Heart right ventricle (tissue), 16 donors: ENCODE data around the gene MAOB. TPM values are rescaled to one million over a fixed set of nuclear protein-coding genes. Genes with fewer than 3 reads are reported as not detected.

ENCODE experiments used
- ATAC-seq, 8 donors: fragments of 200-7000 bp; cut with Tn5 transposase; one replicate each; pipeline ENCODE4 v1.9.1; 2020; ENCODE audit warnings: mild to moderate bottlenecking in 8 of 8, moderate library complexity in 8 of 8, moderate number of reproducible peaks in 1 of 8
- DNase-seq, 2 donors: peaks; one replicate each; pipeline ENCODE4 v3.0.0-alpha.2; 2020
- H3K27ac ChIP-seq, 10 donors: fragments of 200-600 bp; sonication (generic) in 2 of 10; one replicate each; pipeline versions ENCODE4 v1.5.0 to v1.8.0; 2020 to 2022; ENCODE audit warnings: mild to moderate bottlenecking in 3 of 10
- H3K27me3 ChIP-seq, 7 donors: fragments of 200-600 bp; one replicate each; pipeline ENCODE4 v1.8.0; 2021 to 2022; ENCODE audit warnings: mild to moderate bottlenecking in 2 of 7
- H3K36me3 ChIP-seq, 9 donors: fragments of 200-600 bp; sonication (generic) in 1 of 9; one replicate each; pipeline versions ENCODE4 v1.5.0 to v1.8.0; 2020 to 2022; ENCODE audit warnings: mild to moderate bottlenecking in 2 of 9
- H3K4me1 ChIP-seq, 9 donors: fragments of 200-600 bp; sonication (generic) in 1 of 9; one replicate each; pipeline versions ENCODE4 v1.5.0 to v1.8.0; 2020 to 2022; ENCODE audit warnings: mild to moderate bottlenecking in 4 of 9
- H3K4me3 ChIP-seq, 10 donors: fragments of 200-600 bp; sonication (generic) in 2 of 10; one replicate each; pipeline versions ENCODE4 v1.5.0 to v1.8.0; 2020 to 2022; ENCODE audit warnings: mild to moderate bottlenecking in 7 of 10, moderate library complexity in 2 of 10
- H3K9me3 ChIP-seq, 11 donors: fragments of 200-600 bp in 10 of 11; sonication (generic) in 2 of 11; one replicate each; pipeline versions ENCODE4 v1.5.0 to v1.8.0; 2013 to 2022; ENCODE audit warnings: mild to moderate bottlenecking in 2 of 11, control low read depth in 1 of 11, moderate library complexity in 1 of 11
- CTCF ChIP-seq, 9 donors: fragments of 200-600 bp; sonication (generic) in 2 of 9; IDR thresholded peaks; one replicate each; pipeline versions ENCODE4 v1.5.0 to v1.8.0; 2021 to 2022; ENCODE audit warnings: antibody characterized with exemption in 9 of 9, mild to moderate bottlenecking in 5 of 9, moderate library complexity in 1 of 9
- WGBS, 2 donors: extraction: QIAGEN DNeasy Blood & Tissue Kit; methylation state at CpG; one replicate each; pipeline ENCODE4 v1.1.7; 2013; ENCODE audit warnings: inconsistent platforms in 1 of 2; 5-methylcytosine and 5-hydroxymethylcytosine counted together
- intact Hi-C, 10 donors: fragments of 100-400 bp; cut with DNase I; formaldehyde crosslinking; loops; one replicate each; pipeline versions ENCODE4 v1.11.1 to v1.14.2; 2022
- polyA plus RNA-seq, 2 donors: library from polyadenylated mRNA; stranded (reverse); fragments of 200-250 nt; gene quantifications; one replicate each; pipeline ENCODE4 v1.2.3, GENCODE V29; 2013
- total RNA-seq, 10 donors: library from RNA; stranded (reverse); fragmentation: NEBNext Ultra II Directional in 3 of 10; extraction: Animal tissue kit (Norgen Biotek cat#: 25700) in 3 of 10; gene quantifications; one replicate each; pipeline versions ENCODE4 v1.2.1 to v1.2.4, GENCODE V29; 2021 to 2023
- donor health status: Arrhythmogenic right ventricular cardiomyopathy.
- donor health status: ischemic (EF 13 %, LVEDD 7.1; RV severe dilation, severe dysfunction).
- donor health status: healthy with polysubstance abuse.
- donor health status: DM: no; HTN: yes; CAD: no.
- donor health status: DM: no; HTN: no; CAD: no.
- donor health status: ischemic (EF 25% LVEDD 6.9; RV normal size, moderate dysfunction).
- donor health status: ischemic (EF 25% LVEDD 5.7; RV mildly dilated, moderate dysfunction).
- donor health status: healthy.
- donor health status: DM: yes; HTN: yes; CAD: no.
- donor health status: Ischemic cardiomyopathy.
- donor health status: ischemic (EF 35%, LVEDD 5.7; RV mildly dilated, moderate dysfunction).
- donor health status: nonischemic (EF 11% LVEDD 7.7; RV severe dilation, severe dysfunction).
- donor health status: DM: yes; HTN: yes; CAD: no.
- donor health status: PGD.
- donor health status: ischemic (EF 29% LVEDD 5.4; RV normal size, mild dysfunction).
- donor health status: nonischemic (EF 23%, LVEDD 6.1; RV moderate dilation, normal function).

The MAOB gene
- total and polyA plus RNA-seq, 12 donors: 24.7 to 173 (median 139) TPM

- no peak for TF ChIP-seq CTCF (IDR thresholded peaks at IDR 0.05)
- ATAC-seq (no peak), DNase-seq (no peak)
- Histone ChIP-seq H3K4me1 (peaks cover 0 to 26% (median 11%) of the 10 kb centered on the region in 9 donors), H3K36me3 (no peaks in the 10 kb centered on the region), H3K27ac (peak overlapping the region in 2 of 10 donors; percentile 35 to 47), H3K4me3 (no peak overlapping the region), H3K27me3 (peaks cover 0 to 44% (median 0%) of the 10 kb centered on the region in 7 donors), H3K9me3 (no peaks in the 10 kb centered on the region)
- 66 to 80% methylated on average over 5 of the region's 5 CpGs for WGBS, 2 donors
- intact Hi-C loops: loop anchor here in 9 of 10 donors (5.0 to 10.0 kb wide), 3 partner anchors 36 to 88 kb away; partner anchors contain the start of gene MAOA (in 9 of the 9)
Measured at GRCh38 chrX:43743100-43743822, 139.0 kb downstream of the MAOB start.

GRCh38 chrX:43741843-43742573 lies 140.2 kb downstream of the MAOB start:
- H3K4me1 ChIP-seq: peaks cover 0 to 26% (median 11%) of the 10 kb centered on the region in 9 donors
- H3K9me3 ChIP-seq: no peaks in the 10 kb centered on the region
- H3K27ac ChIP-seq: peak overlapping the region in 5 of 10 donors; percentile 10 to 47 (median 37)
- intact Hi-C loops: loop anchor here in 9 of 10 donors (5.0 to 10.0 kb wide), 3 partner anchors 35 to 87 kb away; partner anchors contain the start of gene MAOA (in 9 of the 9)
- peak; percentile 67 to 94 (median 87) for ATAC-seq
- no peaks in the 10 kb centered on the region for H3K36me3 ChIP-seq
- 35 to 55% methylated on average over 7 of the region's 7 CpGs for WGBS, 2 donors
- H3K27me3 ChIP-seq: peaks cover 0 to 46% (median 0%) of the 10 kb centered on the region in 7 donors
- DNase-seq: peak in 1 of 2 donors; percentile 24
- TF ChIP-seq CTCF (IDR thresholded peaks at IDR 0.05): no peak
- H3K4me3 ChIP-seq: no peak overlapping the region

- no peaks in the 10 kb centered on the region for H3K9me3 ChIP-seq
- H3K27ac ChIP-seq: no peak overlapping the region
- ATAC-seq (no peak), DNase-seq (no peak)
- H3K36me3 ChIP-seq: peaks cover 0 to 17% (median 0%) of the 10 kb centered on the region in 9 donors
- H3K4me3 ChIP-seq: no peak overlapping the region
- peaks cover 0 to 36% (median 0%) of the 10 kb centered on the region in 7 donors for H3K27me3 ChIP-seq
- TF ChIP-seq CTCF (IDR thresholded peaks at IDR 0.05): no peak
- intact Hi-C loops: no loop called here
- peaks cover 0 to 3% (median 0%) of the 10 kb centered on the region in 9 donors for H3K4me1 ChIP-seq
- 79 to 82% methylated on average over 3 of the region's 3 CpGs for WGBS, 2 donors
Measured at GRCh38 chrX:43735957-43736356, 146.3 kb downstream of the MAOB start.

- Histone ChIP-seq H3K4me3 (no peak overlapping the region), H3K9me3 (no peaks in the 10 kb centered on the region), H3K27me3 (peaks cover 0 to 35% (median 0%) of the 10 kb centered on the region in 7 donors), H3K4me1 (no peaks in the 10 kb centered on the region), H3K36me3 (peaks cover 0 to 17% (median 0%) of the 10 kb centered on the region in 9 donors), H3K27ac (no peak overlapping the region)
- WGBS, 2 donors: 81 to 84% methylated on average over 6 of the region's 6 CpGs
- DNase-seq (no peak), ATAC-seq (no peak)
- intact Hi-C loops: no loop called here
- TF ChIP-seq CTCF (IDR thresholded peaks at IDR 0.05): no peak
Measured at GRCh38 chrX:43735534-43735933, 146.7 kb downstream of the MAOB start.
